ENCODE results near the gene ACTRT2.

ACTRT2 gene

GRCh38 chr1:3003941-3004270, 17.4 kb upstream of the ACTRT2 start:
- no peak for DNase-seq (ENCODE audit: low read depth)
- H3K4me3 ChIP-seq (ENCODE audit: low read length), result no peak overlapping the region
- TF ChIP-seq, protein P1, sequence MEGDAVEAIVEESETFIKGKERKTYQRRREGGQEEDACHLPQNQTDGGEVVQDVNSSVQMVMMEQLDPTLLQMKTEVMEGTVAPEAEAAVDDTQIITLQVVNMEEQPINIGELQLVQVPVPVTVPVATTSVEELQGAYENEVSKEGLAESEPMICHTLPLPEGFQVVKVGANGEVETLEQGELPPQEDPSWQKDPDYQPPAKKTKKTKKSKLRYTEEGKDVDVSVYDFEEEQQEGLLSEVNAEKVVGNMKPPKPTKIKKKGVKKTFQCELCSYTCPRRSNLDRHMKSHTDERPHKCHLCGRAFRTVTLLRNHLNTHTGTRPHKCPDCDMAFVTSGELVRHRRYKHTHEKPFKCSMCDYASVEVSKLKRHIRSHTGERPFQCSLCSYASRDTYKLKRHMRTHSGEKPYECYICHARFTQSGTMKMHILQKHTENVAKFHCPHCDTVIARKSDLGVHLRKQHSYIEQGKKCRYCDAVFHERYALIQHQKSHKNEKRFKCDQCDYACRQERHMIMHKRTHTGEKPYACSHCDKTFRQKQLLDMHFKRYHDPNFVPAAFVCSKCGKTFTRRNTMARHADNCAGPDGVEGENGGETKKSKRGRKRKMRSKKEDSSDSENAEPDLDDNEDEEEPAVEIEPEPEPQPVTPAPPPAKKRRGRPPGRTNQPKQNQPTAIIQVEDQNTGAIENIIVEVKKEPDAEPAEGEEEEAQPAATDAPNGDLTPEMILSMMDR (conservative IDR thresholded peaks at IDR 0.05; ENCODE audit: low read depth, low read length), result no peak

GRCh38 chr1:3004285-3005205, 16.7 kb upstream of the ACTRT2 start:
- no peak for DNase-seq (ENCODE audit: low read depth)
- TF ChIP-seq, protein P1 (conservative IDR thresholded peaks at IDR 0.05; ENCODE audit: low read depth, low read length), result no peak
- H3K4me3 ChIP-seq (ENCODE audit: low read length), result no peak overlapping the region

DNA sequence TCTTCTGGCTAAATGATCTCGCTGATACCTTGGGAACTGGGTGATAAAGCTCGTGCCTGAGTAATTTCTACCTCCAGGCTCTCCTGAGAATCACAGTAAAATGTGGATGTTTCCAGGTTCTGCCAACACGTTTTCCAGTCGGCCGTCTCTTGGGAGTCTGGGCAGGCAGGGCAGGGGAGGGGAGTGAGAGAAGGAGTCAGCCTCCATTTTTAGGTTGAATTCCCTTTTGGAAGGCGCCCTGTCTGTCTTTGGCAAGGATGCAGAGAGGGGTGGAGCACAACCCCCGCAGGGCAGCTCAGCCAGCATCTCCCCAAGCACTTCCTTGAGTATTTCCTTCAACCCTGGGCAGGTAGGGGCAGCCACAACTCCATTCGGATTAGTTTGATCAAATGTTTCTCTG, 15.5 kb upstream of the ACTRT2 start:
- TF ChIP-seq, protein P1 (conservative IDR thresholded peaks at IDR 0.05; ENCODE audit: low read depth, low read length), result no peak
- no peak overlapping the region for H3K4me3 ChIP-seq (ENCODE audit: low read length)
- DNase-seq (ENCODE audit: low read depth), result no peak

- DNase-seq (ENCODE audit: low read depth), result no peak
- TF ChIP-seq, protein P1 (conservative IDR thresholded peaks at IDR 0.05; ENCODE audit: low read depth, low read length), result no peak
Observed at GRCh38 chr1:3007298-3008147, 13.7 kb upstream of the ACTRT2 start.

GRCh38 chr1:3009021-3009420, 12.2 kb upstream of the ACTRT2 start:
- H3K4me3 ChIP-seq (ENCODE audit: low read length), result no peak overlapping the region
- TF ChIP-seq, protein P1 (conservative IDR thresholded peaks at IDR 0.05; ENCODE audit: low read depth, low read length), result no peak
- DNase-seq (ENCODE audit: low read depth), result no peak

More at GRCh38 chr1:3007298-3008147, 13.7 kb upstream of the ACTRT2 start:
- no peak overlapping the region for H3K4me3 ChIP-seq (ENCODE audit: low read length)

- no peak overlapping the region for H3K4me3 ChIP-seq (ENCODE audit: low read length)
- TF ChIP-seq, protein P1 (conservative IDR thresholded peaks at IDR 0.05; ENCODE audit: low read depth, low read length), result no peak
- no peak for DNase-seq (ENCODE audit: low read depth)
Observed at GRCh38 chr1:3009556-3009955, 11.7 kb upstream of the ACTRT2 start.

All from retinal pigment epithelial cell (primary cell).